SK-N-SH treated with all-trans-retinoic acid at 6 μM for 48 hours (cell line): ENCODE measurements around the gene EML6.

ENCODE experiments used
- ATAC-seq: fragments of 200-7000 bp; cut with Tn5 transposase; 3 replicates; pipeline ENCODE4 v1.9.1; 2020; ENCODE audit warnings: mild to moderate bottlenecking, moderate library complexity
- ARNTL ChIP-seq: fragments of 450-650 bp; formaldehyde crosslinking; IDR thresholded peaks from 2 replicates; pipeline ENCODE4 v1.5.0; 2020; ENCODE audit warnings: low read depth, mild to moderate bottlenecking, moderate library complexity, borderline replicate concordance
- CREB5 ChIP-seq: fragments of 250-450 bp; sonication (Bioruptor Pico); IDR thresholded peaks from 2 replicates; pipeline ENCODE4 v1.5.1; 2020; ENCODE audit warnings: low read depth, mild to moderate bottlenecking, moderate library complexity
- ESRRG ChIP-seq: fragments of 250-450 bp; sonication (Bioruptor Pico); IDR thresholded peaks from 2 replicates; pipeline ENCODE4 v1.6.1; 2021; ENCODE audit warnings: mild to moderate bottlenecking
- GLIS3 ChIP-seq: fragments of 250-450 bp; sonication (Bioruptor Pico); IDR thresholded peaks from 2 replicates; pipeline ENCODE4 v1.5.0; 2020; ENCODE audit warnings: mild to moderate bottlenecking, moderate library complexity
- ISL1 ChIP-seq: fragments of 250-450 bp; sonication (Bioruptor Pico); IDR thresholded peaks from 2 replicates; pipeline ENCODE4 v2.1.2; 2022; ENCODE audit warnings: mild to moderate bottlenecking, moderate library complexity
- OSR1 ChIP-seq: fragments of 250-450 bp; sonication (Bioruptor Pico); IDR thresholded peaks from 2 replicates; pipeline ENCODE4 v1.8.0; 2022; ENCODE audit warnings: moderate library complexity, mild to moderate bottlenecking, inconsistent platforms
- POU6F1 ChIP-seq: fragments of 250-450 bp; sonication (Bioruptor Pico); IDR thresholded peaks from 2 replicates; pipeline ENCODE4 v1.8.0; 2021; ENCODE audit warnings: low read depth, mild to moderate bottlenecking, moderate library complexity, borderline replicate concordance
- RARB ChIP-seq: fragments of 250-450 bp; sonication (Bioruptor Pico); IDR thresholded peaks from 2 replicates; pipeline ENCODE4 v1.8.0; 2021; ENCODE audit warnings: mild to moderate bottlenecking, moderate library complexity
- SNAI2 ChIP-seq: fragments of 250-450 bp; sonication (Bioruptor Pico); IDR thresholded peaks from 2 replicates; pipeline ENCODE4 v1.5.0; 2020; ENCODE audit warnings: mild to moderate bottlenecking, moderate library complexity
- TCF4 ChIP-seq: fragments of 250-450 bp; sonication (Bioruptor Pico); IDR thresholded peaks from 2 replicates; pipeline ENCODE4 v1.8.0; 2021; ENCODE audit warnings: mild to moderate bottlenecking, moderate library complexity, borderline replicate concordance
- ZC3H10 ChIP-seq: fragments of 250-450 bp; sonication (Bioruptor Pico); IDR thresholded peaks from 2 replicates; pipeline ENCODE4 v1.5.1; 2021; ENCODE audit warnings: mild to moderate bottlenecking, moderate library complexity
- ZFP3 ChIP-seq: fragments of 250-450 bp; sonication (Bioruptor Pico); IDR thresholded peaks from 2 replicates; pipeline ENCODE4 v1.5.0; 2020; ENCODE audit warnings: mild to moderate bottlenecking, moderate library complexity
- ZFP30 ChIP-seq: fragments of 450-650 bp; formaldehyde crosslinking; IDR thresholded peaks from 2 replicates; pipeline ENCODE4 v1.5.0; 2022; ENCODE audit warnings: mild to moderate bottlenecking, moderate library complexity
- ZNF8 ChIP-seq: fragments of 450-650 bp; formaldehyde crosslinking; IDR thresholded peaks from 2 replicates; pipeline ENCODE4 v1.5.0; 2020; ENCODE audit warnings: mild to moderate bottlenecking, moderate library complexity
- TF ChIP-seq, protein P1 (sequence below): fragments of 250-450 bp; sonication (Bioruptor Pico); IDR thresholded peaks from 2 replicates; pipeline ENCODE4 v1.8.0; 2020; ENCODE audit warnings: mild to moderate bottlenecking, moderate library complexity, borderline replicate concordance
- TF ChIP-seq, protein P2 (sequence below): fragments of 250-450 bp; sonication (Bioruptor Pico); IDR thresholded peaks from 2 replicates; pipeline ENCODE4 v1.5.1; 2021; ENCODE audit warnings: mild to moderate bottlenecking, moderate library complexity

Gene EML6

GRCh38 chr2:54881759-54882158, 158.3 kb downstream of the EML6 start:
- TF ChIP-seq ZFP30 (CRISPR knock-in tag), result no peak
- no peak for TF ChIP-seq ZNF8 (CRISPR knock-in tag)
- ATAC-seq, result no peak

DNA sequence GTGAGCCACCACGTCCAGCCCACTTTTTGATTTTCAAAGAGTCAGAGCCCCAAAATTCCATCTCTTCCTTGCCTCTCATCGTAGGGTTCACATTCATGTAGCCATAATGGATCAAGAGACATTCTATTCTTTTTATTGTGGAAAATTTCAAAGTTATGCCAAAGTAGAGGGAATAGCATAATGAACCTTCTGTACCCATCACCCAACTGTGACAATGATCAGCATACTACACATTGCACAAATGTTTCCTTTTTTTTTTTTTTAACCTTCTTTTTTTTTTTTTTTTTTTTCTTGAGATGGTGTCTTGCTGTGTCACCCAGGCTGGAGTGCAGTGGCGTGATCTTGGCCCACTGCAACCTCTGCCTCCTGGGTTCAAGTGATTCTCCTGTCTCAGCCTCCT, 162.4 kb downstream of the EML6 start:
- TF ChIP-seq GLIS3 (CRISPR knock-in tag) (no peak), ARNTL (CRISPR knock-in tag) (no peak), ZC3H10 (CRISPR knock-in tag) (no peak), POU6F1 (no peak), RARB (no peak)
- TF ChIP-seq, protein P1, sequence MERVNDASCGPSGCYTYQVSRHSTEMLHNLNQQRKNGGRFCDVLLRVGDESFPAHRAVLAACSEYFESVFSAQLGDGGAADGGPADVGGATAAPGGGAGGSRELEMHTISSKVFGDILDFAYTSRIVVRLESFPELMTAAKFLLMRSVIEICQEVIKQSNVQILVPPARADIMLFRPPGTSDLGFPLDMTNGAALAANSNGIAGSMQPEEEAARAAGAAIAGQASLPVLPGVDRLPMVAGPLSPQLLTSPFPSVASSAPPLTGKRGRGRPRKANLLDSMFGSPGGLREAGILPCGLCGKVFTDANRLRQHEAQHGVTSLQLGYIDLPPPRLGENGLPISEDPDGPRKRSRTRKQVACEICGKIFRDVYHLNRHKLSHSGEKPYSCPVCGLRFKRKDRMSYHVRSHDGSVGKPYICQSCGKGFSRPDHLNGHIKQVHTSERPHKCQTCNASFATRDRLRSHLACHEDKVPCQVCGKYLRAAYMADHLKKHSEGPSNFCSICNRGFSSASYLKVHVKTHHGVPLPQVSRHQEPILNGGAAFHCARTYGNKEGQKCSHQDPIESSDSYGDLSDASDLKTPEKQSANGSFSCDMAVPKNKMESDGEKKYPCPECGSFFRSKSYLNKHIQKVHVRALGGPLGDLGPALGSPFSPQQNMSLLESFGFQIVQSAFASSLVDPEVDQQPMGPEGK (CRISPR knock-in tag), result no peak
- ATAC-seq, result no peak

GRCh38 chr2:54887850-54888545, 164.5 kb downstream of the EML6 start:
- no peak for TF ChIP-seq GLIS3 (CRISPR knock-in tag)
- no peak for TF ChIP-seq OSR1 (CRISPR knock-in tag)
- no peak for TF ChIP-seq TCF4
- TF ChIP-seq ARNTL (CRISPR knock-in tag), result no peak
- TF ChIP-seq RARB, result no peak
- no peak for TF ChIP-seq ZNF8 (CRISPR knock-in tag)
- TF ChIP-seq ZFP30 (CRISPR knock-in tag), result no peak
- no peak for TF ChIP-seq ISL1 (CRISPR knock-in tag)
- no peak for TF ChIP-seq CREB5 (CRISPR knock-in tag)
- TF ChIP-seq, protein P1 (CRISPR knock-in tag), result no peak
- ATAC-seq, result no peak

DNA sequence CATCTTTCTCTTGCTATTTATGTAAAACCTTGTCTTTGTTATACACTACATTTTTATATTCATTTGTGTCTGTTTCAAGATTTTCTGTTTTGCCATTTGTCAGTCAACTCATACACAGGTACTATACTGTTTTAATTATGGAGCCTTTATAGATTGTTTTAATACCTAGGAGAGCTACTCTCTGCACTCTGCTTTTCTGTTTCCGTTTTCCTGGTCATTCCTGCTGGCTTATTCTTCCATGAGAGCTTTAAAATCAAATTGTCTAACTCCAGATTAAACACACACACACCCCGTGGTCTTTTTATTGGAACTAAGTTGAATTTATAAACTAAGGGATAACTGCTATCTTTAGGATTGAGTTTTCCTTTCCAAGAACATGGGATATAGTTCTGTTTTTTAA, 165.6 kb downstream of the EML6 start:
- ATAC-seq, result no peak
- TF ChIP-seq, protein P2, sequence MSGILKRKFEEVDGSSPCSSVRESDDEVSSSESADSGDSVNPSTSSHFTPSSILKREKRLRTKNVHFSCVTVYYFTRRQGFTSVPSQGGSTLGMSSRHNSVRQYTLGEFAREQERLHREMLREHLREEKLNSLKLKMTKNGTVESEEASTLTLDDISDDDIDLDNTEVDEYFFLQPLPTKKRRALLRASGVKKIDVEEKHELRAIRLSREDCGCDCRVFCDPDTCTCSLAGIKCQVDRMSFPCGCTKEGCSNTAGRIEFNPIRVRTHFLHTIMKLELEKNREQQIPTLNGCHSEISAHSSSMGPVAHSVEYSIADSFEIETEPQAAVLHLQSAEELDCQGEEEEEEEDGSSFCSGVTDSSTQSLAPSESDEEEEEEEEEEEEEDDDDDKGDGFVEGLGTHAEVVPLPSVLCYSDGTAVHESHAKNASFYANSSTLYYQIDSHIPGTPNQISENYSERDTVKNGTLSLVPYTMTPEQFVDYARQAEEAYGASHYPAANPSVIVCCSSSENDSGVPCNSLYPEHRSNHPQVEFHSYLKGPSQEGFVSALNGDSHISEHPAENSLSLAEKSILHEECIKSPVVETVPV (CRISPR knock-in tag), result no peak
- TF ChIP-seq ZNF8 (CRISPR knock-in tag) (no peak), SNAI2 (no peak), ESRRG (no peak), ZFP30 (CRISPR knock-in tag) (no peak), ZFP3 (CRISPR knock-in tag) (no peak), ISL1 (CRISPR knock-in tag) (no peak), ZC3H10 (CRISPR knock-in tag) (no peak)
- TF ChIP-seq, protein P1 (CRISPR knock-in tag), result no peak
